ENCODE data around the gene ENGASE.

The ENGASE gene

GRCh38 chr17:79116575-79117368 is 42.1 kb downstream of the ENGASE start:
- no peak for DNase-seq

- no peak for DNase-seq
These were observed 43.4 kb downstream of the ENGASE start for GRCh38 chr17:79117905-79118487.

GRCh38 chr17:79118924-79119323 is 44.3 kb downstream of the ENGASE start:
- no peak for DNase-seq

GRCh38 chr17:79120259-79120658 is 45.6 kb downstream of the ENGASE start:
- no peak for DNase-seq

- DNase-seq = no peak
These were observed 49.4 kb downstream of the ENGASE start for GRCh38 chr17:79123988-79124387.

- no peak for DNase-seq
These were observed 50.0 kb downstream of the ENGASE start for GRCh38 chr17:79124513-79125209.

- no peak for DNase-seq
These were observed 50.9 kb downstream of the ENGASE start for GRCh38 chr17:79125503-79125902.

GRCh38 chr17:79126139-79126538 is 51.5 kb downstream of the ENGASE start:
- no peak for DNase-seq

GRCh38 chr17:79127534-79128135 is 53.0 kb downstream of the ENGASE start:
- no peak for DNase-seq

GRCh38 chr17:79129523-79129922 is 54.9 kb downstream of the ENGASE start:
- no peak for DNase-seq

- no peak for DNase-seq
These were observed 56.1 kb downstream of the ENGASE start for GRCh38 chr17:79130536-79131273.

GRCh38 chr17:79131274-79131635 is 56.6 kb downstream of the ENGASE start:
- DNase-seq = no peak

- no peak for DNase-seq
These were observed 57.1 kb downstream of the ENGASE start for GRCh38 chr17:79131701-79132100.

GRCh38 chr17:79132271-79133064 is 57.8 kb downstream of the ENGASE start:
- DNase-seq = no peak

- no peak for DNase-seq
These were observed 58.6 kb downstream of the ENGASE start for GRCh38 chr17:79133214-79133613.

GRCh38 chr17:79133985-79134384 is 59.4 kb downstream of the ENGASE start:
- no peak for DNase-seq

- DNase-seq = no peak
These were observed 60.4 kb downstream of the ENGASE start for GRCh38 chr17:79135011-79135410.

- no peak for DNase-seq
These were observed 61.2 kb downstream of the ENGASE start for GRCh38 chr17:79135628-79136405.
